OCI-LY3 (cell line): ENCODE data around the gene CREB5.

ENCODE experiments used
- EZH2phosphoT487 ChIP-seq: fragments of 200-600 bp; shearing (Covaris generic); IDR thresholded peaks from 2 replicates; pipeline ENCODE4 v1.6.1; 2018; ENCODE audit warnings: antibody characterized with exemption, mixed run types, low read depth
- TF ChIP-seq, protein P1 (sequence below): fragments of 200-600, 300-600 bp; sonication (generic); IDR thresholded peaks from 2 replicates; pipeline ENCODE4 v1.5.1; 2014; ENCODE audit warnings: antibody characterized with exemption, low read length, low read depth

DNA sequence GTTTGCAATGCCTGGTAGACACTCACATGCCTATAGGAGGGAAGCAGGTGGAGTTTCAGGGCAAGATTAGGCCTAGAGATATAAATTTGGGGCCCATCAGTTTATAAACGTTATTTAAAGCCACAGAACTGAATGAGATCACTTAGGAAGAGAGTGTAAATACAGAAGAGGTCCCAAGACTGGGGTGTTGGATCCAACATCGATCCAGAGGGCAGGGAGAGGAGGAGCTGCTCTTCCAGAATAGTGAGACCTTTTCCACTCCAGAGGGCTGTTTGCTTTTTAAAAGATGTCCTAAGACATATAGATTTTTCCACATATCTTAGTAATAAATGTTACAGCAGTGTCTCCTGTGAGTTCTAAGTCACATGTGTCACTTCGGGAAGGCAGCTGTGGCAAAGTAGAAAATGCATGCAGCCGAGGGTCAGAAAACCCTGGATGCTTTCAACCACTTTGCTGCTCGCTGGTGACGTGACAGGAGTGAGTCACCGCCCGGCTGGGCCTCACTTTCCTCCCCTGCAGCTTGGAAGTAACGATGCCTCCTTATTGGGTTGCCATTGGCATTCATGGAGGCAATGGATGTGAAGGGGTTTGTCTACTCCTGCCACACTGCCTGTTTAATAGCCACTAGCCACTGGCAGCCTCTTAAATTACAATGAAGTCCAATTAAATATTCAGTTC, 450.4 kb downstream of the CREB5 start:
- TF ChIP-seq, protein P1, sequence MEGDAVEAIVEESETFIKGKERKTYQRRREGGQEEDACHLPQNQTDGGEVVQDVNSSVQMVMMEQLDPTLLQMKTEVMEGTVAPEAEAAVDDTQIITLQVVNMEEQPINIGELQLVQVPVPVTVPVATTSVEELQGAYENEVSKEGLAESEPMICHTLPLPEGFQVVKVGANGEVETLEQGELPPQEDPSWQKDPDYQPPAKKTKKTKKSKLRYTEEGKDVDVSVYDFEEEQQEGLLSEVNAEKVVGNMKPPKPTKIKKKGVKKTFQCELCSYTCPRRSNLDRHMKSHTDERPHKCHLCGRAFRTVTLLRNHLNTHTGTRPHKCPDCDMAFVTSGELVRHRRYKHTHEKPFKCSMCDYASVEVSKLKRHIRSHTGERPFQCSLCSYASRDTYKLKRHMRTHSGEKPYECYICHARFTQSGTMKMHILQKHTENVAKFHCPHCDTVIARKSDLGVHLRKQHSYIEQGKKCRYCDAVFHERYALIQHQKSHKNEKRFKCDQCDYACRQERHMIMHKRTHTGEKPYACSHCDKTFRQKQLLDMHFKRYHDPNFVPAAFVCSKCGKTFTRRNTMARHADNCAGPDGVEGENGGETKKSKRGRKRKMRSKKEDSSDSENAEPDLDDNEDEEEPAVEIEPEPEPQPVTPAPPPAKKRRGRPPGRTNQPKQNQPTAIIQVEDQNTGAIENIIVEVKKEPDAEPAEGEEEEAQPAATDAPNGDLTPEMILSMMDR = no peak
- no peak for TF ChIP-seq EZH2phosphoT487
